GM19463 (cell line): ENCODE data around the gene OPRL1.

Source experiments
- ATAC-seq: cut with Tn5 transposase; IDR thresholded peaks from one replicate; pipeline ENCODE4 v1.9.1; 2021; ENCODE audit warnings: mild to moderate bottlenecking, moderate library complexity; ENCODE audit not compliant: unreplicated experiment

OPRL1 gene

GRCh38 chr20:64041781-64042053, 38.2 kb upstream of the OPRL1 start:
- ATAC-seq, result no peak

GRCh38 chr20:64042054-64042781, 37.7 kb upstream of the OPRL1 start:
- no peak for ATAC-seq

DNA sequence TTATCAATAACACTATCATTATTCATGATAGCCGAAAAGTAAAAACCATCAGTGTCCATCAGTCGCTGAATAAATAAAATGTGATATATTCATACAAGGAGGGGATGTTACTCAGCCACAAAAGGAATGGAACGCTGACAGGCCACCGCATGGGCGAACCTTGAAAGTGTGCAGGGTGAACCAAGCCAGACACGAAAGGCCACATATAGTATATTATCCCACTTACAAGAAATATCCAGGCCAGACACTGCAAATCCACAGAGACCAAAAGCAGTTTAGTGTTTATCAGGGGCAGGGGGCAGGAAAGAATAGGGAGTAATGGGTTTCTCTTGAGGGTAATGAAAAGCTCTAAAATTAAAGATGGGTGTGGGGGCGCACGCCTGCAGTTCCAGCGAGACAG, 36.1 kb upstream of the OPRL1 start:
- ATAC-seq, result no peak

DNA sequence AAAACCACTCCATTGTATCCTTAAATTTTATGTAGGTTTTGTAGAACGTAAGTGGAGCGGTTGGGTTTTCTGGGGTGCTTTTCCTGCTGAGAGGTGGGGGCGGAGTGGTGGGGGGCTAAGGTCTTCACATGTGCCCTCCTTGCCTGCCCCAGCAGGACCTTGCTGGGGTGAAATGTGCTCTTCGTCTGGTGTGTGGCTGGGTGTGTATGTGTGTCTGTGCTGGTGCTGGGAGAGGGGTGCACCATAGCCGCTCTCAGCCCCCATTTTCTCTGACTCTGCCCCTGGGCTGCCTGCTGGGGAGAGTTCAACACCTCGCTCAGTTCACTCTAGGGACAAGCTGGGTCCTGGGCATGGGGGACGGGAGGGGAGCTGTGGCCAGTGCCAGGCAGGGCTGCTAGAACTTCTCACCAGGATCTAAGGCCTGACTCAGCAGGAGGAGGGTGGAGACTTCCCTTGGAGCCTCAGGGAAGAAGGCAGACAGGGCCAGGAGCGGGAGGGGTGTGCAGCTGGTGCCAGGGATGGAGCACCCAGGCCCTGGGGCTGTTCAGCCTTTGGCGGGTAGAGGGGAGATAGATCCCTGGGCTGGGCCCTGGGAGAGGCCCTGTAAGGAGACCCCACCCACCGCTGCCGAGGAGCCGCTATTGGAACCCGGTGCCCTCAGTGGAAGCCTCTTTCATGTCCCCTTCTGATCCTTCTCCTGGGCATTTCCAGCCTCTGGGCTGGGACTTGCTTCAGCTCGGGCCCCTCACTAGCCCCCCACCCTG, 35.2 kb upstream of the OPRL1 start:
- ATAC-seq, result no peak

DNA sequence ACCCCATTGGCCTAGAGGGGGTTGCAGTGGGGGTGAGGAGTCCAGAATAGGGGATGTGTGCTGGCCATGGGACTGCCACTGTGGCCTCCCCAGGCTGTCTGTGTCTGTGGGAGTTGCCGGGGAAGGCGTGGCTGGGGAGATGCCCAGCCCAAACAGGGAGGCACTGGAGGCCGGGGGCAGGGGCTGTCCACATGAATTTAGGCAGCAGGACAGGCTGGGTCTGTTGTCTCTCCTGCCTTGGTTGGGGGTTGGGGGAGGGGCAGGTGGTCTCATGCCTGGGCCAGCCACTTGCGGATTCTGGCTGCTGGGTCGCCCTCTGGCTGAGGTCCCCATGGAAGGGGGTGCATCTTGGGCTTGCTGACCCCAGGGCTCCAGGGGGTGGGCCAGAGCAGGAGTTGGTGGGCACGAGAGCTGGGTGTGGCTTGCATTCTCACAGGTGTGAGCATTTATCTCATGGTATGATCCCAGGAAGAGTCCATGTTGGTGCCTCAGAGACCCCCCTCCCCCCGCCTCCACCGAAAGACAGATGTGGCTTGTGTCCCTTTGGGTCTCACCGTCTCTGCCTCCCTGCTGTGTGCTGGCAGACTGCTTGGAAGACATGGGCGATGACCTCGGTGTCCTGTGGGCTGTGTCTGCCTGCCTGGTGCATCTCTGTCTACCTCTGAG, 34.4 kb upstream of the OPRL1 start:
- ATAC-seq, result no peak

DNA sequence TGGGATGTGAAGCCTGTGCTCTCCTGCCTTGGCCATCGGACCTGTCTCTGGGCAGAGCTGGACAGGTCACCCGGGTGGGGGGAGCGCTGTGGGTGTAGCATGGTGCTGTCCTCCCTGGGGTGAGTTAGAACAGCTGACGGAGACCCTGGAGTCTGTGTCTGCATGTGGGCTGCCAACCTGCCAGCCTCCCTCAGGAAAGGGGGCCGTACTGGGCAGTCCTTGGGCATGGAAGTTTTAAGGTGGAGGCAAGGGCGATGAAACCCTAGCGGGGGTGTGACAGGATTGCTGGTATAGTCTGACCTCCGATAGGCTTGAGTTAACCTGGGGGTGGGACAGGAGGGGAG, 32.9 kb upstream of the OPRL1 start:
- no peak for ATAC-seq

GRCh38 chr20:64047968-64048401, 31.9 kb upstream of the OPRL1 start:
- no peak for ATAC-seq

DNA sequence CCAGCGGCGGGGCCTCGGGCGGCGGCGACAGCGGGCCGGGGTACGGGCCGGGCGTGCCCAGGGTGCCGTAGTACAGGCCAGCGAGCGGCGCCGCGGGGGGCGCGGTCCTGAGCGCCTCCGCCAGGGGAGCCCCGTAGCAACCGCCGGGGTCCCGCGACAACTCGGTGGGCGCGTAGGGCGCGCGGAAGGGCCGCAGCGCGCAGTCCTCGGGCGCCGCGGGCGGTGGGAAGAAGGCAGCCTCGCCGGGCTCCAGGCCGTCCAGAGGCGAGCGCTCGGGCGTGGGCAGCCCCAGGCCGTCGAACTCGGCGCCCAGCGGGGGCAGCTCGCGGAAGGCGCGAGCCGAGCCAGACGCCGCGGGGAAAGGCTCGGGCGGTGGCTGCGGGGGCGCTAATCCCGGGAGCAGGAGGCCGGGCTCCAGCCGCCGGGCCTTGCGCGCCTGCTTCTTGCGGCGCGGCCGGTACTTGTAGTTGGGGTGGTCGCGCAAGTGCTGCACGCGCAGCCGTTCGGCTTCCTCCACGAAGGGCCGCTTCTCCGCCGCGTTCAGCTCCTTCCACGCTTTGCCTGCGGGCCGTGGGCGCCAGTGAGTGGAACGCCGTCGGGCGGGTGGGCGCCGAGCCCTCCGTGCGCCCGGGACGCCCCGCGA, 31.4 kb upstream of the OPRL1 start:
- no peak for ATAC-seq

GRCh38 chr20:64049060-64049877, 30.6 kb upstream of the OPRL1 start, which contains the start of gene SOX18:
SOX18 (minus strand) TSS chr20:64049639; CDS start chr20:64049516, 123 bp downstream.
- no peak for ATAC-seq

DNA sequence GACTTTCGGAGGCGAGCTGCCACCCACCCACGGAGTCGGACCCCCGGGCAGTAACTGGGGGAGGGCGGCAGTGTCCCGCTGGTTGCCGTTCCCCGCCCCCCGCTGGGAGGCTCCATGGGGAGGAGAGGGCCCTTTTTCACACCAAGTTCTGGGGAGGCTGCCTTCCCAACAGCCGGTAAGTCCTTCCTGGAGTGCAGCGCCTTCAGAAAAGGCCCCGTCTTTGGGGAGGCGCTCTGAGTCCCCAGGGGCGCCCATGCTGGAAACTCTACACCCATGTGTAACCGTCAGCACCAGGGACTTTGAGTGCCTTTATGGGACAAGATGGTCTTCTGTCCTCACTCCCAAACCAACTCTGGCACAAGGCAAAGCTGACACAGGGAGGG, 30.0 kb upstream of the OPRL1 start:
- ATAC-seq, result no peak

DNA sequence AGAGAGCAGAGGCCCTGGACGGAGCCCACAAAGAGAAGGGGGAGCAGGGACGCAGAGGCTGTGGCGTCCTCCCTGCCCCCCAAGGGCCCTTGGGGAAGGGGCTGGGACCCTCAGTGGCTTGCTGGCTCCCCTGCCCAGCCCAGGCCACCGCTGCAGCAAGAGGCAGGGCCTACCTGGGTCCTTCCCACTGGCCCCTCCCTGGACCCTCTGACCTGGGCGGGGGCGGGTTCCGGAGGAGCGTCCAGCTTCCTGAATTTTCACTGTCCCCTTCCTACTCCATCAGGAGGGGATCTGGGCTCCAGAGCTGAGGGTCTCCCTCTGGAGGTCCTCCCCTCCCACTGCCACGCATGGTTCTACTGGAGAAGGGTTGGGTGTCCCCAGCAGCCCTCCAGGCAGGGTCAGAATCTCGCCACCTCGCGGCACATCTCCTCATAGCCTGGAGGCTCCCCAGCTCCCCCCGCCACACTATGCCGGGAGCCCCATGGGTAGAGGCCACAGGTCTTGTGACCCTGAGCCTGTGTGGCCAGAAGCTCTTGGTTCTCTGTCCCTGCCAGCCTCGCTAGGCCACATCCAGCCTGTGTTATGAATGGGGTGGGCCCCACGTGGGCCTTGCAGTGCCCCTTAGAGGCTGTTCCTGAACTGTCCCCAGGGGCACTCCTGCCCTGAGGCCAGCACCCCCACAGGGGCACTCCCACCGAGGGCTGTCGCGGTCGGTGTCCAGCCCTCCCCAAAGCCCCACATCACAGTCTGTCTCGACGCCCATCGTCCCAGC, 29.4 kb upstream of the OPRL1 start:
- ATAC-seq, result no peak

DNA sequence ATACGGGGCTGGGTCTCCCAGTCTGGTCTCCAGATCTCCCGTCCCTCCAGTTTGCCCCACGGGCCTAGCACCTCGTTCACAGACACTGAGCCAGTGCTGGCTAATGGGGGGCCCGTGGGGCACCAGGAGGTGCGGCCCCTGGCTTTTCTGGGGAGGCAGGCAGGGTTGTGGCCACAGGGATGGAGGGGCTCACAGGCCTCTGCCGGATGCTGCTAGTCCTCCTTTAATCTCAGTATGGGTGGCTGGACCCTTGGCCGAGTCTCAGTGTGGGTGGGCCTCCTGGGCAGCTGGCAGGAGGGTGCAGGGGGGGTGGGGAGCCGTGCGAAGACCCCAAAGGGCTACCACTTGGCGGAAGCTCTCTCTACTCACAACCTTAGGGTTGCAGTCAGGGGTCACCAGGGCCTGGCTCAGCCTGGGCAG, 28.8 kb upstream of the OPRL1 start:
- no peak for ATAC-seq

GRCh38 chr20:64051561-64052325, 28.1 kb upstream of the OPRL1 start:
- ATAC-seq, result no peak

DNA sequence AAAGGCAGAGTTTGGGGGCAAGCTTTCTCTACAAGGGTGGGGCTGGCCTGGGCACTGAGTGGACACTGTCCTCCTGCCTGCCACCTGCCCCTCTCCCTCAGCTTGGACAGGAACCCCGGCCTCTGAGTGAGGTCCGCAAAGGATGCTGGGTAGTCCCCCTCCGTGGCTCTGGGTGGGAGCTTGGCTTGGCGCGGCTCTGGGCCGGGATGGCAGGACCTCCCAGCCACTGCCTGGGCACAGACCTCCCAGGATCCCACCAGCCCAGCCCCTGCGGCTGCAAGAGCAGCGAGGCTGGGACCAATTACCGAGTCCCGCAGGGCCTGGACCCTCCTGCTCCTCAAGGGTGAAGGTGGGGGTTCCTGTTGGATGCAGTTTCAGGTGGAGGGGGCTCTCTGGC, 27.6 kb upstream of the OPRL1 start:
- ATAC-seq, result no peak

DNA sequence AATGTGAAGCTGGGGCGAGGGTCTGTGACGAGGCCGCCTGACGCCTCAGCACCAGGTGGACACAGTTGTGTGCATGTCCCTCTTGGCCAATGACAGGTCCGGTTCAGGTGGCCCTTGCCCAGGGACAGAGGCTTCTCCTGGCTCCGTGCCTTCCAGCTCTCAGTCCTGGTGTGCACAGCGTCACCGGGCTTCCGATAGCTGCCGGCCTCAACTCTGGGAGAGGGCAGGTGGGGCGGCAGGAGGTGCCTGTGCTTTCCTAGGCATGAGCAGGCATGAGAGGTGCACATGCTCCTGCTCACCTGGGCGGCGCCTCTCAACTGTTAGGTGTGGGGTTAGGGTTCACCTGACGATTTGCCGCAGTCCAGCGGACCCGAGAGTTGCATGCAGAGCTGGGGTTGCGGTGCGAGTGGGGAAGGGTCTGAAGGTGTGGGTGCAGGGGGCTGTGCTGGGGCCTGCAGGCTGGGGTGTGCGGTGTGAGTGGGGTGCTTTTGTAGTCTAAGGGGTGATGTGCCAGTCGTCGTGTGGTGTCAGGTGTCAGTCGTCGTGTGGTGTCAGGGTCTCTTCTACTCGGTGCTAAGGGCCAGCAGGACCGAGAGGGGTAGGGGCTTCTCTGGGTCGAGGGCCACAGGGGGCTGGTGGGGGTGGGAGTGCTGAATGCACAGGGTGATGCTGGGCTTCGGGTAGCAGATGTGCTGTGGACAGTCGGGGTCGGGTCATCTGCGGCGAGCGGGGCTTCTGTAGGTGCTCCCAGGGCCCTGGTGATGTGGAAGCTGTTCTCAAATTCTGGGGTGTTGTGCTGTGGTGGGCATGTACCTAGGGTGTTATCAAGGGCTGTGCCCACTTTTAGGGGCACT, 26.7 kb upstream of the OPRL1 start:
- ATAC-seq, result no peak

DNA sequence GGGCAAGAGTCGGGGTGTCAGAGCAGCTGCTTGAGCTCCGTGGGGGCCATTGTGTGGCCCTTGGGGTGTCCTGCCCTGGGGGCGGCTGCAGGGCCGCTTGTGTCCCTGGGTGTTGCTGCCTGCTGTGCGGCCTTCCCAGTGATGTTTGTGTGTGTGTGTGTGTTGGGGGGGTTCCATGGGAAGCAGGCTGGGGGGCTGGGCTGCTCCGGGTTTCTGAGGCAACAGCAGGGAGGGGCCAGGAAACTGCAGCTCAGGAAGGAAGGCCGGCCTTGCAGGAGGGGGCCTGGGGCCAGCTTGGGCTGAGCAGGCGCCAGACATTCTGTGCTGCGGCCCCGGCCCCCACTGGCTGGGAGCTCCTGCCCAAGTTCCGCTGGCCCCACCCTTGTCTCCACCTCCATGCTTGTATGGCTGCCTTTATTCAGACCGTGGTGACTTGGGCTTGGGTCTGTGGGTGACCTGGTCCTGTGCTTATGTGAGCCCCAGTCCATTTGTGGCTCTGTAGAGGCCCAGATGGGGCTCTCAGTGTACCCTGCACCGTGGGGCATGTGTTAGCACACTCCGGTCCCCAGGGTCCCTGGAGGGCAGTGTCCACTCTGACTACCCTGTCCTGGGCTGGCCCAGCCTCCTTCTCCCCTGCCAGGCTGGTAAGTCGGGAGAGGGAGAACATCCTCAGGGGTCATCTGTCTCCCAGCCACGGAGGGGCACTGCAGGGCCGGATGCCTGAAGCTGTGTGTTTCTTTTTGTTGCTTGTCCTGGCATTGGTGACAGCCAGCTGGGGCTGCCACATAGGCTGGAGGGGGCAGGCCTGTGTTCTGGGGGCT, 25.8 kb upstream of the OPRL1 start:
- ATAC-seq, result no peak

GRCh38 chr20:64055396-64055892, 24.4 kb upstream of the OPRL1 start:
- ATAC-seq, result no peak
